A549 (cell line): ENCODE data around the gene PRSS12.

ENCODE experiments used
- EP300 ChIP-seq, 2 experiments: fragments of >200 bp; sonication (Bioruptor Twin); formaldehyde crosslinking; IDR thresholded peaks; 2 replicates in 1 of 2; 3 replicates in 1 of 2; pipeline ENCODE4 v1.6.1; 2016 to 2017
- NFE2L2 ChIP-seq: fragments of 150-350 bp; conservative IDR thresholded peaks from 2 replicates; pipeline ENCODE4 v1.6.1; 2014; ENCODE audit warnings: low read length
- POLR2A ChIP-seq: IDR thresholded peaks from 2 replicates; pipeline ENCODE4 v1.6.1; 2012; ENCODE audit warnings: mild to moderate bottlenecking, low read length
- RARB ChIP-seq: fragments of 250-450 bp; sonication (Bioruptor Pico); IDR thresholded peaks from 2 replicates; pipeline ENCODE4 v1.8.0; 2021; ENCODE audit warnings: mild to moderate bottlenecking, moderate library complexity
- RFX5 ChIP-seq: fragments of 450-650 bp; IDR thresholded peaks from 2 replicates; pipeline ENCODE4 v1.7.1; 2014; ENCODE audit warnings: antibody characterized with exemption, mild to moderate bottlenecking, moderate library complexity
- TF ChIP-seq, protein P1 (sequence below): fragments of >200 bp; sonication (Bioruptor Twin); formaldehyde crosslinking; IDR thresholded peaks from 3 replicates; pipeline ENCODE4 v1.5.1; 2016
- TF ChIP-seq, protein P2 (sequence below): IDR thresholded peaks from 2 replicates; pipeline ENCODE4 v1.6.1; 2012

GRCh38 chr4:118356731-118357130, 3.9 kb upstream of the PRSS12 start:
- TF ChIP-seq NFE2L2 (no peak), RFX5 (no peak), POLR2A (no peak), RARB (CRISPR knock-in tag) (no peak), EP300 (IDR thresholded peaks at IDR 0.05) (no peak)
- TF ChIP-seq, protein P1, sequence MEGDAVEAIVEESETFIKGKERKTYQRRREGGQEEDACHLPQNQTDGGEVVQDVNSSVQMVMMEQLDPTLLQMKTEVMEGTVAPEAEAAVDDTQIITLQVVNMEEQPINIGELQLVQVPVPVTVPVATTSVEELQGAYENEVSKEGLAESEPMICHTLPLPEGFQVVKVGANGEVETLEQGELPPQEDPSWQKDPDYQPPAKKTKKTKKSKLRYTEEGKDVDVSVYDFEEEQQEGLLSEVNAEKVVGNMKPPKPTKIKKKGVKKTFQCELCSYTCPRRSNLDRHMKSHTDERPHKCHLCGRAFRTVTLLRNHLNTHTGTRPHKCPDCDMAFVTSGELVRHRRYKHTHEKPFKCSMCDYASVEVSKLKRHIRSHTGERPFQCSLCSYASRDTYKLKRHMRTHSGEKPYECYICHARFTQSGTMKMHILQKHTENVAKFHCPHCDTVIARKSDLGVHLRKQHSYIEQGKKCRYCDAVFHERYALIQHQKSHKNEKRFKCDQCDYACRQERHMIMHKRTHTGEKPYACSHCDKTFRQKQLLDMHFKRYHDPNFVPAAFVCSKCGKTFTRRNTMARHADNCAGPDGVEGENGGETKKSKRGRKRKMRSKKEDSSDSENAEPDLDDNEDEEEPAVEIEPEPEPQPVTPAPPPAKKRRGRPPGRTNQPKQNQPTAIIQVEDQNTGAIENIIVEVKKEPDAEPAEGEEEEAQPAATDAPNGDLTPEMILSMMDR, result no peak
- TF ChIP-seq, protein P2, sequence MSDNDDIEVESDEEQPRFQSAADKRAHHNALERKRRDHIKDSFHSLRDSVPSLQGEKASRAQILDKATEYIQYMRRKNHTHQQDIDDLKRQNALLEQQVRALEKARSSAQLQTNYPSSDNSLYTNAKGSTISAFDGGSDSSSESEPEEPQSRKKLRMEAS, result no peak
